ENCODE measurements around the gene NUS1.
"Not testable (repeated sequence)": the region's sequence is repeated elsewhere in the genome, so short reads cannot be mapped to it uniquely, and the experiment has no call there.

Gene NUS1

GRCh38 chr6:117674991-117675657 is at the start of gene NUS1:
NUS1 (plus strand) TSS chr6:117675469; CDS start chr6:117675671, 202 bp downstream.
- peak; percentile 96 to 98 for DNase-seq (ENCODE audit: low read depth in 1 of 2, low spot score in 1 of 2)

- no peak for DNase-seq (ENCODE audit: low read depth in 1 of 2, low spot score in 1 of 2)
Observed at GRCh38 chr6:117627533-117627932, 47.7 kb upstream of the NUS1 start.

GRCh38 chr6:117629119-117629660 is 46.1 kb upstream of the NUS1 start:
- no peak for DNase-seq (ENCODE audit: low read depth in 1 of 2, low spot score in 1 of 2)

GRCh38 chr6:117637770-117638169 is 37.5 kb upstream of the NUS1 start:
- DNase-seq (ENCODE audit: low read depth in 1 of 2, low spot score in 1 of 2) = no peak

- no peak for DNase-seq (ENCODE audit: low read depth in 1 of 2, low spot score in 1 of 2)
Observed at GRCh38 chr6:117642976-117643375, 32.3 kb upstream of the NUS1 start.

- not testable (repeated sequence) for DNase-seq (ENCODE audit: low read depth in 1 of 2, low spot score in 1 of 2)
Observed at GRCh38 chr6:117651984-117652383, 23.3 kb upstream of the NUS1 start.

- no peak for DNase-seq (ENCODE audit: low read depth in 1 of 2, low spot score in 1 of 2)
Observed at GRCh38 chr6:117653949-117654348, 21.3 kb upstream of the NUS1 start.

GRCh38 chr6:117655380-117655779 is 19.9 kb upstream of the NUS1 start:
- no peak for DNase-seq (ENCODE audit: low read depth in 1 of 2, low spot score in 1 of 2)

- DNase-seq (ENCODE audit: low read depth in 1 of 2, low spot score in 1 of 2) = no peak
Observed at GRCh38 chr6:117666881-117667280, 8.4 kb upstream of the NUS1 start.

- no peak for DNase-seq (ENCODE audit: low read depth in 1 of 2, low spot score in 1 of 2)
Observed at GRCh38 chr6:117668736-117669135, 6.5 kb upstream of the NUS1 start.

- no peak for DNase-seq (ENCODE audit: low read depth in 1 of 2, low spot score in 1 of 2)
Observed at GRCh38 chr6:117674503-117674902, 766 bp upstream of the NUS1 start.

GRCh38 chr6:117675658-117676301 is 511 bp downstream of the NUS1 start:
- DNase-seq (ENCODE audit: low read depth in 1 of 2, low spot score in 1 of 2) = not testable (repeated sequence)

- DNase-seq (ENCODE audit: low read depth in 1 of 2, low spot score in 1 of 2) = no peak
Observed at GRCh38 chr6:117676577-117677218, 1.4 kb downstream of the NUS1 start.

- no peak for DNase-seq (ENCODE audit: low read depth in 1 of 2, low spot score in 1 of 2)
Observed at GRCh38 chr6:117677553-117678141, 2.4 kb downstream of the NUS1 start.

- no peak for DNase-seq (ENCODE audit: low read depth in 1 of 2, low spot score in 1 of 2)
Observed at GRCh38 chr6:117681162-117681741, 6.0 kb downstream of the NUS1 start.

- DNase-seq (ENCODE audit: low read depth in 1 of 2, low spot score in 1 of 2) = no peak
Observed at GRCh38 chr6:117684749-117685148, 9.5 kb downstream of the NUS1 start.

- no peak for DNase-seq (ENCODE audit: low read depth in 1 of 2, low spot score in 1 of 2)
Observed at GRCh38 chr6:117685359-117685758, 10.1 kb downstream of the NUS1 start.

- no peak for DNase-seq (ENCODE audit: low read depth in 1 of 2, low spot score in 1 of 2)
Observed at GRCh38 chr6:117687021-117687648, 11.9 kb downstream of the NUS1 start.

- not testable (repeated sequence) for DNase-seq (ENCODE audit: low read depth in 1 of 2, low spot score in 1 of 2)
Observed at GRCh38 chr6:117689584-117689983, 14.3 kb downstream of the NUS1 start.

GRCh38 chr6:117706504-117706903 is 31.2 kb downstream of the NUS1 start:
- no peak for DNase-seq (ENCODE audit: low read depth in 1 of 2, low spot score in 1 of 2)

Measured in activated CD4-positive, alpha-beta T cell treated with anti-CD3 and anti-CD28 coated beads, Interleukin-2, amount 50 U/mL, for 24 hours (primary cell).